Measurements from ENCODE around the gene SLFN14. TPM values are rescaled to one million over a fixed set of nuclear protein-coding genes. Genes with fewer than 3 reads are reported as not detected.
"Not testable (repeated sequence)": the region's sequence is repeated elsewhere in the genome, so short reads cannot be mapped to it uniquely, and the experiment has no call there.

The SLFN14 gene
- total RNA-seq, 2 donors from 2014 or later: not detected

- no peak for DNase-seq
- peaks cover 4% of the 10 kb centered on the region for H3K4me1 ChIP-seq
- intact Hi-C loops (cut with DNase I): loop anchor here (5.0 to 10.0 kb wide), 2 partner anchors 227 to 375 kb away; no protein-coding TSS in a partner anchor
- H3K27me3 ChIP-seq: no peaks in the 10 kb centered on the region
- H3K36me3 ChIP-seq (replicated peaks in 1 of 2; ENCODE audit: insufficient read depth in 1 of 2, low read depth in 2 of 2): no peaks in the 10 kb centered on the region
- H3K27ac ChIP-seq: no peak overlapping the region
- H3K4me3 ChIP-seq: no peak overlapping the region
- WGBS, 2 donors: 30% methylated on average over 5 of the region's 5 CpGs
- H3K9me3 ChIP-seq: no peaks in the 10 kb centered on the region
- ATAC-seq: no peak
- TF ChIP-seq POLR2A (IDR thresholded peaks at IDR 0.05): no peak
- no peak for TF ChIP-seq CTCF (IDR thresholded peaks at IDR 0.05)
These were observed 21.0 kb downstream of the SLFN14 start for GRCh38 chr17:35539659-35540026.

- Histone ChIP-seq H3K36me3 (replicated peaks in 1 of 2; ENCODE audit: insufficient read depth in 1 of 2, low read depth in 2 of 2) (no peaks in the 10 kb centered on the region), H3K27me3 (no peaks in the 10 kb centered on the region), H3K4me3 (no peak within 1 kb of the TSS), H3K27ac (no peak within 1 kb of the TSS), H3K4me1 (peaks cover 4% of the 10 kb centered on the region), H3K9me3 (no peaks in the 10 kb centered on the region)
- whole genome bisulfite sequencing, 2 donors: 87 to 92% methylated on average over 2 of the region's 2 CpGs
- ATAC-seq: no peak
- TF ChIP-seq CTCF (IDR thresholded peaks at IDR 0.05): no peak
- no peak for TF ChIP-seq POLR2A (IDR thresholded peaks at IDR 0.05)
- intact Hi-C loops (cut with DNase I): loop anchor here (5.0 to 10.0 kb wide), 2 partner anchors 225 to 373 kb away; no protein-coding TSS in a partner anchor
- no peak for DNase-seq
These were observed 22.9 kb downstream of the SLFN14 start, which contains the start of gene SLFN12L for GRCh38 chr17:35537601-35538141. TSS of gene SLFN12L (minus strand) at chr17:35537678. CDS start at chr17:35522364, 15,314 bp downstream.

- no peak for ATAC-seq
- no peak for DNase-seq
- Histone ChIP-seq H3K27me3 (no peaks in the 10 kb centered on the region), H3K9me3 (no peaks in the 10 kb centered on the region), H3K36me3 (replicated peaks in 1 of 2; ENCODE audit: insufficient read depth in 1 of 2, low read depth in 2 of 2) (no peaks in the 10 kb centered on the region), H3K4me1 (peaks cover 4% of the 10 kb centered on the region), H3K27ac (no peak overlapping the region), H3K4me3 (no peak overlapping the region)
- WGBS, 2 donors: 66% methylated on average over 13 of the region's 13 CpGs
- intact Hi-C loops (cut with DNase I): loop anchor here (5.0 to 10.0 kb wide), 2 partner anchors 224 to 372 kb away; no protein-coding TSS in a partner anchor
- TF ChIP-seq POLR2A (IDR thresholded peaks at IDR 0.05) (no peak), CTCF (IDR thresholded peaks at IDR 0.05) (no peak)
These were observed 23.9 kb downstream of the SLFN14 start for GRCh38 chr17:35536664-35537171.

- ATAC-seq; DNase-seq; H3K4me3 ChIP-seq; H3K36me3 ChIP-seq (replicated peaks in 1 of 2; ENCODE audit: insufficient read depth in 1 of 2, low read depth in 2 of 2); H3K27ac ChIP-seq; H3K4me1 ChIP-seq; H3K27me3 ChIP-seq; H3K9me3 ChIP-seq: not testable (repeated sequence)
- WGBS, 2 donors: 84 to 86% methylated on average over 9 of the region's 9 CpGs
- intact Hi-C loops (cut with DNase I): loop anchor here (5.0 to 10.0 kb wide), 2 partner anchors 223 to 371 kb away; no protein-coding TSS in a partner anchor
These were observed 25.2 kb downstream of the SLFN14 start for GRCh38 chr17:35535406-35535805.

GRCh38 chr17:35534576-35535093, 26.0 kb downstream of the SLFN14 start:
- Histone ChIP-seq H3K36me3 (replicated peaks in 1 of 2; ENCODE audit: insufficient read depth in 1 of 2, low read depth in 2 of 2) (no peaks in the 10 kb centered on the region), H3K4me3 (no peak overlapping the region), H3K4me1 (peaks cover 3% of the 10 kb centered on the region), H3K27ac (no peak overlapping the region), H3K27me3 (no peaks in the 10 kb centered on the region), H3K9me3 (no peaks in the 10 kb centered on the region)
- ATAC-seq: no peak
- TF ChIP-seq POLR2A (IDR thresholded peaks at IDR 0.05) (no peak), CTCF (IDR thresholded peaks at IDR 0.05) (no peak)
- no peak for DNase-seq
- intact Hi-C loops (cut with DNase I): loop anchor here (5.0 to 10.0 kb wide), 2 partner anchors 222 to 370 kb away; no protein-coding TSS in a partner anchor
- WGBS, 2 donors: 60 to 61% methylated on average over 3 of the region's 3 CpGs
